ENCODE data around the gene DDO.
"Not testable (repeated sequence)": the region's sequence is repeated elsewhere in the genome, so short reads cannot be mapped to it uniquely, and the experiment has no call there.

DDO gene

DNA sequence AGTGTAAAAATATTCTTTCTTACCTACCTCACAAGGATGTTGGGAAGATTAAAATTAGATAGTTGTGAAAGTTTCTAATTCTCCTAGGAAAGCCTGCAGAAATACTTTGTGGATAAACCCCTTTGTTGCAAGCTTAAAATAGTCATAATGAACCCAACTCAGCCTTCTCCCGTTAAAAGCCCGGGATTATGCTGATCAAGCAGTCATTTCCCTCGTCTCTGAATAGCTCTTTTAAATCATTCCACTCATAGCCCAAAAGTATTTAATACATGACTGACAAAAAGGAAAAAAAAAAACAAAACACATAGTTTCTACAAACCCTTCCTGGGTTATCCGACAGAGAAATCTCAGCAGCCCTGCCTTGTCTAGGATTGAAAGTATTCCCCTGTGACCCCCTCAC lies 46.3 kb downstream of the DDO start:
- DNase-seq (ENCODE audit: low read depth in 1 of 2, low spot score in 1 of 2) = no peak

DNA sequence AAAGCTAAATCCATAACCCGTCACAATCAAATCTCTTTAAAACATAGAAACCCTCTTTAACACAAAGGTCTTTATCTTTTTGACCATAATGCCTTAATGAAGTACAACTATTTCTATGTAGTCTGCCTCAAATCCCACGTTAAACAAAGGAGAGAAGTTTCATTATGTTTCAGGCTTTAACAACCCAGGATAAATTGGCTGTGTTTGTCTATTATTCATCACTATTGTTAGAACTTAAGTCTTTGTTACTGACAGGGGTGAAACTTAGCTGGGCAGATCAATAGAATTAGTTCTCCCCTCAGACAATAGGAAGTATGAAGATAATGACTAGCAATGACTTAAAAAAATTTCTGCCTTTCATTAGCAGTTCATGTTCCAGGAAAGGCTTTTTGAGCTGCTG lies 47.1 kb downstream of the DDO start:
- DNase-seq (ENCODE audit: low read depth in 1 of 2, low spot score in 1 of 2) = no peak

DNA sequence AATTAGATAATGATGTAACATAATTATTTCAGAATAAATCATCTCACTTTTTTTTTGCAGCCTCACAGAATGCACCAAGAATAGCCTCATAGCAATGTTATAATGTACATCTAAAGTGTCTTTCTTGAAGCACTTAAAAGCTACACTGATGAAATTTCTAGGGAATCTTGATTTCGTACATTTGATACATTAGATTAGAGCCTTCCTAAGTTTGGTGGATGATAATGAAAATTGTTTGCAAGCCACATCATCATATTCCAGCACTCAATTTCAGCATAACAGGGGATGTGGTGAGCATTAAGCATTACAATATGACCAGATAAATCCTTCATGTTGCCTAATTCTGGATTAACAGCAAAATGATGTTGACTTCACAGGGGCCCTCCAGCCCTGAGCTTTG lies 47.5 kb downstream of the DDO start:
- no peak for DNase-seq (ENCODE audit: low read depth in 1 of 2, low spot score in 1 of 2)

DNA sequence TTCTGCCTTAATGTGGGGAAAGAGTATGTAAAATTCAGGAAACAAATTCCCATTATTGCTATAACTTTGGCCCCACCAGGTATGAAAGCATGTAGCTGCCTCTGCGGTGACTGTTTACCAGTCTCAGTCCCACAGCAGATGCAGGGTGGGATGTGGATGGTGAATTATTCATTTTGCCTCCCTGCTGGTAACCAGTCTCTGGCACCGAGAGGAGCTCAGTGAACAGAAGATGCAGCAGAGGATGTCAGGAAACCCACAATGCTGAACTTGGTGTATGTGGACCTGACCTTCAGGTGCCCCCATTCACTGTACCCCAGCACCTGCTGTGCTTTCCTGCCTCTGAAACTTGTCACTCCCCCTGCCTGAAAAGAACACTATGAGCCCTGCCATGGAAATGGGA lies 48.4 kb downstream of the DDO start:
- DNase-seq (ENCODE audit: low read depth in 1 of 2, low spot score in 1 of 2) = no peak

DNA sequence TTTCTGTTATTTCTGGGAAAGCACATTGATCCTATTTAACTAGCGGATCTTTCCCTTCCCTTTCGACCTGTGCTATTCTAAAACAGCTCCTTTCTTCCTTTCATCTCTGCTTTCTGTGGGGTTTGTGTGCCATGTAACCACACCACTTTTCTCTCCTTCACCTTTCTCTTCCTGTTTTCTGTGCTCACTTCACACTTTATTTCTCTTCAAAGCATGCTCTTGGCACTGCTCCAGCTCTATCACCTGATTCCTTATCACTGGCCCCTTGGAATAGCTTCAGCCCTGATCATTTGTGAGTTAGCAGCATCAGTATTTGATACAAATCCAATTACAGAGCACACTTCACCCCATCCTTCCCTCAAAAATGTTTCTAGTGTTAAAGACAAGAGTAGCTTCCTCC lies 49.1 kb downstream of the DDO start:
- DNase-seq (ENCODE audit: low read depth in 1 of 2, low spot score in 1 of 2) = no peak

DNA sequence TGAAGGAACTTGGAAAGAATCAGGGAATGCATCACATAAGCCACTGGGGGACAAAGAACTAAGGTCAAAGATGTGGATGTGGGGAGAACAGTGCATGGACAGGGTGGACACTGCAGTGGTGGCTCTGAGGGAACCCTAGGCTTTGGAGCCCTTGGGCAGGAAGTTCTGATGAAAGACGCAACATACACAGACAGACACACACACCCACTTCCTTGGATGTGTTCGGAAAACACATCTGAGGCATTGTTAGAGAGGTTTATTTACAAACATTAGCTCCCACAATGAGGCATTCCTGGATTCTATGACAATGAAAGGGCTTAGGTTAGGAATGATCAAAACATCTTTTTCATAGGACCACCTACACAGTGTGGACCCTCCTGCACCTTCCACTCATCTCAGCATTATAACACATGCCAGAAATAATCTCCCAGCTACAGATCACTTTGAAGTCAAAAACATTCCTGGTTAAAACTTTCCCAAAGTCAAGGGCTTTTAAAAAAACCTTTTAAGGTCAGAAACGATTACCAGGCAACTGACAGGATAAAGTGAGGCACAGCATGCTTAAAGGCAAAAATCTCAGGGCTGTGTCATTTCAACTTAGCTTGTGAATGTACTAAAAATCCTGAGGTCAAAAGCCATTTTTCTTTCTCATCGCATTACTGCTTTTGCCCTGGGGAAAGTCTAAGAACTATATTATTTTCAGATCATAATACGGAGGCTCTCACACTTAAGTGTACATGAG lies 50.8 kb downstream of the DDO start:
- no peak for DNase-seq (ENCODE audit: low read depth in 1 of 2, low spot score in 1 of 2)

DNA sequence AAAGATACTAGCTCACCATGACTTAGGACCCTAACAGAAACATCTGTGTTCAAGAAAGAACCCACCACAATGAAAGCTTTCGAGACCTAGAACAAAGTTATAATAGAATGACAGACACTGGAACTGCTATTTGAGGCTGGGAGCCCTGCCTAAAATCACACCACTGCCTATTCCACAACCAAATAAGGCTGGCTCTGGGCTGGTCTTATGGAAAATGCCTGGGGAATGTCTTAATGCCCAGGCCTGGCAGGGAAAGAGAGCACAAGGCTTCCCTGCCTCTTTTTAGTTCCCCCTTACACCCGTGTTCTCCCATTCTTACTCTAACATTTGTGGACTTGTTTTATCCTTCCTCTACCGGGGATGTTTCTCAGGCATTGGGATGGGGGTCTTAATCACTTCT lies 51.6 kb downstream of the DDO start:
- DNase-seq (ENCODE audit: low read depth in 1 of 2, low spot score in 1 of 2) = no peak

DNA sequence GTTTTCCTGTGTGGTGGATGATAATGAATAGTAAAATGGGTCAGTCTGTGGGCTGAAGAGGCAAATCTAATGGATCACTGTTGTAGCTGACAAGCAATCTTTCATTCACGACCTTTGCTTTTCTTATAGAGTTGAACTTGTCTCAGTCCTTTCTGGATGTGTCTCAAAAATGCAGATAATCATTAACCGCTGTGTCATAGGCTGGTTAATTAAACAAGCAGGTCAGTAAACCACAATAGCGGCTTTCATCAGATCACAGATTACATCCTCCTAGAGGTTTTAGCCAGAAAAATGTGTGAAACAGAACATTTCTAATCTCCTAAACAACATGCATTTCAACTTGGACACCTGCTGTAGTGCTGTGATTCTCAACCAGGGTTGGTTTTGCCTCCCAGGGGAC lies 54.7 kb downstream of the DDO start:
- DNase-seq (ENCODE audit: low read depth in 1 of 2, low spot score in 1 of 2) = no peak

DNA sequence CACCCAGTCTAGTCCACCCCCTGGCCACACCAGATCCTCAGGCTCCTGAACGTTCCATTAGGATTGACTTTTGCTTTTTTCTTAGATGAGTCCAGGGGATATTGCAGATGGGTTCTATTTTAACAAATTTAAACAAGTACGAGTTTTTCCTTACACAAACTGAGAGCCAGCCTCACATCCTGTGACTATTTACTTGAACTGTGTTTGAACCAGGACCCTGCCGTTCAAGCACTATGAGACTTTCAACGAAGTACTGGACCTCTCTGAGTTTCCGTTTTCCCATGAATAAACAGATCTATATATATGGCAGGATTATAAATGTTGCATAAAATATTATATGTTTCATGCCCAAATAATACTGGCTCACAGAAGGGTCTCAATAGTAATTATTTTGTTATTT lies 55.8 kb downstream of the DDO start:
- no peak for DNase-seq (ENCODE audit: low read depth in 1 of 2, low spot score in 1 of 2)

DNA sequence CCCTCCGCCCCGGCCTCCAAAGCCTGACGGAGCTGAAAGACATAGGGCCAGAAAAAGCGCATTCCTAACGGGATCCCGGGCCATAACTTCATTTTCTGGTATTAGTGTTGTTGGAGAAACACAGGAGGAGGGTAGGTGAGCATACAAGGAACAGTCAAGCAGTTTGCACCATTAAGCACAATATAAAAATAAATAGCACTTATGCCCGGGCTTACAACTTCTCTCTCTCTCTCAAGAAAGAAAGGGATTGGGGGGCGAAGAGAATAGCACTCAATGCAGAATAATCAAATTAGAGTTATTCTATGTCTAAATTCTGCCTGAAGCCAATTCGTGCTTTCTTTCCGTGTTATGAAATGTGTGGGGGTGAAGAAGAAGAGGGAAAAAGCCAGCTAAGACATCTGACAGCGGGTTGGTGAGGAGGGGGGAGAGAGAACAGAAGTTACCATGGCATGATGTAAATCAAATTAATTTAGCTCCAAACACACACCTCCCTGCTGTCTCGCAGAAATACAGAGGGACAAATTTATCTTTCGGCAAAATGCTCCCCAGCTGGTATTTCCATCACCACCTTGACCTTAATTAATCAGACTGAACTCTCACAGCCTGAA lies 56.7 kb downstream of the DDO start:
- DNase-seq (ENCODE audit: low read depth in 1 of 2, low spot score in 1 of 2) = no peak

DNA sequence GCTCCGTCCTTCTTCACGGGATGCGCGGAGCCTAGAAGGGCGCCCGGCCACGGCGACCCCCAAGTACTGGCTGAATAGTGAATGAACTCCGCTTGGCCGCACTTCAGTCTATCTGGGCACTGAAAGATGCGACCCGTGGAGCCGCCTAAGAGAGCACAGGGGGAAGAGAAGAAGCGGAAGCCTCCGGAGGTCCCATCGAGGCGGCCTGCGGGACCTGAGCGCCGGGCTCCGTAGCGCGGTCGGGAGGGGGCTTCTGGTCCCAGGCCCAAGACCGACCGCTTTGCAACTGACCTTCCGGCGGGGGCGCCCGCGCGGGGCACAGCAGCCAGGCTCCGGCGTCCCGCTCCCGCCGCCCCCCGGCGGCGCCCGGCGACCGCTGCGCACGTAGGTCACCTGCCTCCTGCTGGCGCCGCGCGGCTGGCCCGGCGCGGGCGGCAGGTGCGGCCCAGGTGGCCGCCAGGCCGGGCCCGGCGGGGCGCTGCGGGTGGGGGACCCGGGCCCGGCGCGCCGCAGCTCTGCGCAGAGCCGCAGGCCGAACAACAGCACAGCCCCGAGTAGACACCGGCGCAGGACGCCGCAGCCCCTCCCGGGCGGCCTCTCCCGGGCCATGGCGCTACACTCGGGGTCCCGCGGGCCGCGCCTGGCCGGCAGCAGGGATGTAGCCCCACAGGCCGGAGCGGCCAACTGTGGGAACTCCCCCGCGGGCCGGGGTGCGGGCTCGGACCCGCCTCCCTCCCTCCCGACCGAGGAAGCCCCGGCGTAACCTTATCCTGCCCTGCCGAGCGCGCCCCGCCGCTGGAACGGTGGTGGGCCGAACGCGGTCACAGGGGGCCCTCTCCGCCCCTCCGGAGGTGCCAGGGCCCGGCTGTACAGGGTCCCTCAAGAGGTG lies 57.5 kb downstream of the DDO start, which contains the start of gene METTL24:
TSS of gene METTL24 (minus strand) at position 686 of the 889 bp plus-strand sequence. CDS start at position 609, 77 bp downstream.
- DNase-seq (ENCODE audit: low read depth in 1 of 2, low spot score in 1 of 2) = no peak

DNA sequence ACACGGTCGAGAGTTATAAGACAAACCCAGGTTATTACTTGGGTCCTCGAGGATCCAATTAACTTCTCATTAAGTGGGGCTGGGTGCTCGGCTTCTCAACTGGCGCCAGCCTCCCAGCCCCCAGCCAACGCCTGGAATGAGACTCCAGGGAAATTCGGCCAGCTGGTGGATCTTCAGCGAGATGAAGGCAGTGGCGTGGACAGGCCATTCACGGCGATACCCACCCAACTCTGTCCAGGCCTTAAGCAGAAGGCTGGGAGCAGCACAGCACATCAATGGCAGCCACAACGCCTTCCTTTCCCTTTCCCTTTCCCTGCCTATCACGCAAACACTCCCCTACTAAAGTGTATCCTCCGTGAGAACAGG lies 58.1 kb downstream of the DDO start:
- DNase-seq (ENCODE audit: low read depth in 1 of 2, low spot score in 1 of 2) = no peak

DNA sequence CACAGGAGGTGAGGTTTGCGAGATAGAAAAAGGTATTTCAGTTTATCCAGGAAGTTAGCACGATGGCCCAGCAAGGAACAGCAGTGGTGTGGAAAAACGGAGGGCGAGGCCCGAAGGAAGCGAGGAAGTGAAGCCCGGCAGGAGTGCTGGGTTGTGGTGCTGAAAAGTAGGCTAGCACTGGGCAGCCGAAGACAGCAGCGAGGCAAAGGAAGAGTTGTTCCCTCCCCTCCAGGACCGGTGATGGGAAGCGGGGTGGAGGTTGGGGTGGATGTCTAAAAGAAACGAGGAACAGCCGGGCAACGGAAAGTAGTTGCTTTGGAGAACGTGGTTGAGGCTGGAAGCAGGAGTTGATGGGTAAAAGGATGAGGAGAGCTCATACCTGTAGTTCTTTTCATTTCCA lies 58.6 kb downstream of the DDO start:
- DNase-seq (ENCODE audit: low read depth in 1 of 2, low spot score in 1 of 2) = no peak

DNA sequence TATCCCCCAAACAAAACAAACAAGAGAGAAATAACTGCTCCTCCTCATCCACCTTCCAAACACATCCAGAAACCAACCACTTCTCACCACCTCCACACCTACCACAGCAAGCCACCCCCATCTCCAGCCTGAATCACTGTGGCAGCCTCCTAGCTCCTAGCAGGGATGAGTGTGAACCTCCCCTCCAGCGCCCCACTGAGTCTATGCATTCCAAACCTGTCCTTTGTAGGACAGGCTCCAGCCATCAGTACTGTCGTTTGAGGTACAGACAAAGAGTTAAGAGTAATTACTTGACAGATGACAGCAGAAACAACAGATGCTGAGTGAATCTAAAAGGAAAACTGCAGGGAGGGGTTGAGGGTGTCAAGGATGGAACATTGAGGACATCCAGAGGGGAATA lies 59.6 kb downstream of the DDO start:
- no peak for DNase-seq (ENCODE audit: low read depth in 1 of 2, low spot score in 1 of 2)

DNA sequence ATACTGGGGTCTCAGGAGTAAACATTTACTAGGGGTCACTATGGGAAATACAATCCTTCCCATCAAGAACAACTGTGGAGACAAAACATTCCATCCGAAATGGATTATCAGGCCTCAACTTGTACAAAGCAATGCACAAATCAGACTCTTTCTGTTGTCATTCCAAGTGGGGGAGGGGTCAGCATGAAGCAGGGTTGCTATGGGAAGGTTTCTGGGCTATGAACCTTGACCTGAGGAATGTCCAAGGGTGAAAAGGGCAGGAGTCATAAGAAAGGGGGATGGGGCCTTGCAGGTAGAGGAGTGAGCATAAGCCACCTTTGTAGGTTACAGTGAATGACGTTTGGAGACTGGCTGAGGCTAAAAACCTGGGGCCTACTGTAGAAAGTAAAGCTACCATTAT lies 60.4 kb downstream of the DDO start:
- no peak for DNase-seq (ENCODE audit: low read depth in 1 of 2, low spot score in 1 of 2)

DNA sequence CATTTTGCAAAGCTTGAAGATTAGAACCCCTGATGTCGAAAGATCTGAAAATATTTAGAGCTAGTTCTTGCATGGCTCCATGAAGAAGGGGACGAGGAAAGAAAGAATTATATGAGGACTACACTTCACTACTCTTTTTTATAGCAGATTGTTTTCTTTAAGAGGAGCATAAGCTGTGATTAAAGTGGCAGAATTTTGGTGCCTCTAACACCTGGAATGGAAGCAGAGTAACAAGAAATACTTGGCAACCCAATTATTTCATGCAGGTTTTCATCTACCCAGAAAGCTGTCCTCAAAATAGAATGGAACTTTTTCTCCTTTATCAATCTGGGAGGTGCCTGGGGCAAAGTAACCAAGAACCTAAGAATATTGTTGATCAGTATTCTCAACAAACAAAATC lies 61.2 kb downstream of the DDO start:
- DNase-seq (ENCODE audit: low read depth in 1 of 2, low spot score in 1 of 2) = no peak

DNA sequence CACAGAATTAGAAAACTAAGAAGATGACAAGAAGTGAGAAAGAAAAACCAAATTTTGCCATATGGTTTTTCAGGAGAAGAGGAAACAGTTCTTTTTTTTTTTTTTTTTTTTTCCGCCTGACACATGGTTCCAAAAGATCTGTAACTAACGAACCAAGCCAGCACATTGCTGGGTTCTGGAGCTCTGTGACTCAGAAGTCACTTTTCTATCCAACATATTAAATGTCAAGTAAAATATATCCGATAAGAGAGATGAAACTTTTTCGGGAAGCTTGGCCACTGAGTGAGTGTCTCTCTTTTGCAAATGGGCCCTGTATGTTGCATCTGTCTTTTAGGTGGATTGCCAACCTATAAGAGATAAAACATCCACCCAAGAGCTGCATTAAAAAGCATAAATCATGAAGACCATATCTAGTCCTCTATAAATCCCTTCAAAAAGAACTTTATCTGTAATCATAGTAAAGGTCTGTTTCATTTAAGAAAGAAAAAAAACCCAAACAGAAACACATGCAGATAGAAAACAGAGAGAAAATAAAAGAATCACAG lies 61.8 kb downstream of the DDO start:
- DNase-seq (ENCODE audit: low read depth in 1 of 2, low spot score in 1 of 2) = no peak

DNA sequence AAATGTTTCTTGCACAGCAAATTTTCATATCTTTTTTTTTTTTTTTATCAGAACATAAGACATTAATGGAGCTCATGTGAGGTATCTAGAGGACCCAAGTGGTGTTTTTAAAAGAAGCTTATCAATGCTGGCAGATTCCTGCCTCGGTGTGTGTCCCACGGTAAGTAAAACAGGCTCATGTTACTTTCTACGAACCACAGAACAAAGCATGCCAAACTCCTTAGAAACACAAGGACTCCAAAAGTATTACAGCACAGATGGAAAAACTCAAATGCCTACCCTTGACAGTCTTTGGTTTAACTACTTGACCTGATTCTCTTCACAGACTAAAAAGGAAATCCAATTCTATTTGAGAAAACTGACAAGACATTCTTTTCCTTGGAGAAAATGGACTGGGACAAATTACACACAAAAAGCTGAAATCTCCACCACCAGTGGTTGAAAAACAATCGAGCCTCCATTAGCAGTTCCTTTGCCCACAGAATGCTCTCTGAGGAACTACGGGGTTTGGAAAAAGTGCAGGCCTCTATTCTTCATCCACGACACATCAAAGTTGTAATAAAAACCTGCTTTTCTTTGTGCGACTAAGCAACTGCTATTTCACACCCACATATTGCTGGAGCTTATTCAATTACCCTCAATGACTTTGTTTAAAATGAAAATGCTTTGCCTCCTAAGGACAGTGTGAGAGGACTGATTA lies 62.7 kb downstream of the DDO start:
- DNase-seq (ENCODE audit: low read depth in 1 of 2, low spot score in 1 of 2) = no peak

DNA sequence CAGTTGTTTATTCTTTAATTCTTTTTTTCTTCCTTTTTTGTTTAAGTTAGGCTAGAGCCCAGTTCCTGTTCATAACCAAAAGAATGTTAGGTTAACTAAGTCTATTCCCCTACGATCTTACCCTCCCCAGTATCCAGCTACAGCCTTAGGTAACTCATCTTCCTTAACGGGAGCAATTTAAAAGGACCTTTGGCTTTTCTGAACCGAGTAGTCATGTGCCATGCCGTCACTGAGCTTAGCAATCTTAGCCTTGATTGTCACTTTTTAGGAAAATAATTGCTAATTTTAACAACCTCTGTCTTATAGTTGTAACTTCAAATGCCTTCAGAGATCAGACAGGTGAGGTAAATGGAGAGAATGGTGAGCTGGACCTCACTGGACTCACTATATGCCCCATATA lies 63.4 kb downstream of the DDO start:
- no peak for DNase-seq (ENCODE audit: low read depth in 1 of 2, low spot score in 1 of 2)

DNA sequence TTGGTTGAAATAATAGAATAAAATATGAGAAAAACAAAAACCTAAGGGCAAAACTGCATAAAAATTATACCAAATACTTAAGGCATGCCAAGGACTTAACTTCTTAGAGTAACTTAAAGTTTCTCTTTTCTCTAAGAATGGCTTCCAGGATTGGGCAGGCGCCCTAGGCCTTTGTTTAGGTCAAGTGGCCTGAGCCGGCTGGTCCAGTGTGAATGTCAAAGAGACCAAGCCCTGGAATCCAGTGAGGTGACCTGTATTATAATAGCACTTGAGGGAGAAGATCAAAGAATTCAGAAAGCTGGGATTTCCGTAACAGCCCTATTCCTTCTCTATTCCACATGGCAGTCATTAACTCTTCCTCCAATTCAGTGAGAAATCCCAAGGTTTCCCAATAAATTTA lies 63.8 kb downstream of the DDO start:
- DNase-seq (ENCODE audit: low read depth in 1 of 2, low spot score in 1 of 2) = no peak

DNA sequence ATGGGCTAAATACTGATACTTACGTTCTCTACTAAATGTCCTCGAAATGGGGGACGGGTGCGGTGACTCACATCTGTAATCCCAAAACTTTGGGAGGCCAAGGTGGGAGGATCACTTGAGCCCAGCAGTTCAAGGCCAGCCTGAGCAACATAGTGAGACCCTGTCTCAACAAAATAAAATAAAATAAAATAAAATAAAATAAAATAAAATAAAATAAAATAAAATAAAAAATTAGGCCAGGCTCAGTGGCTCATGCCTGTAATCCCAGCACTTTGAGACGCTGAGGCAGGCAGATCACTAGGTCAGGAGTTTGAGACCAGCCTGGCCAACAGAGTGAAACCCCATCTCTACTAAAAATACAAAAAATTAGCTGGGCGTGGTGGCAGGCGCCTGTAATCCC lies 64.8 kb downstream of the DDO start:
- not testable (repeated sequence) for DNase-seq (ENCODE audit: low read depth in 1 of 2, low spot score in 1 of 2)

Measured in stimulated activated CD4-positive, alpha-beta T cell treated with anti-CD3 and anti-CD28 coated beads, Interleukin-15, amount 100 ng/mL, for 1 hour (primary cell).